SW 1271 (cell line): ENCODE data around the gene CCDC85A.
"Not testable (repeated sequence)": the region's sequence is repeated elsewhere in the genome, so short reads cannot be mapped to it uniquely, and the experiment has no call there.

Experiments used
- DNase-seq, 2 experiments: peaks; one replicate each; lab custom pipeline; 2025; lab: John Stamatoyannopoulos, UW

The CCDC85A gene

DNA sequence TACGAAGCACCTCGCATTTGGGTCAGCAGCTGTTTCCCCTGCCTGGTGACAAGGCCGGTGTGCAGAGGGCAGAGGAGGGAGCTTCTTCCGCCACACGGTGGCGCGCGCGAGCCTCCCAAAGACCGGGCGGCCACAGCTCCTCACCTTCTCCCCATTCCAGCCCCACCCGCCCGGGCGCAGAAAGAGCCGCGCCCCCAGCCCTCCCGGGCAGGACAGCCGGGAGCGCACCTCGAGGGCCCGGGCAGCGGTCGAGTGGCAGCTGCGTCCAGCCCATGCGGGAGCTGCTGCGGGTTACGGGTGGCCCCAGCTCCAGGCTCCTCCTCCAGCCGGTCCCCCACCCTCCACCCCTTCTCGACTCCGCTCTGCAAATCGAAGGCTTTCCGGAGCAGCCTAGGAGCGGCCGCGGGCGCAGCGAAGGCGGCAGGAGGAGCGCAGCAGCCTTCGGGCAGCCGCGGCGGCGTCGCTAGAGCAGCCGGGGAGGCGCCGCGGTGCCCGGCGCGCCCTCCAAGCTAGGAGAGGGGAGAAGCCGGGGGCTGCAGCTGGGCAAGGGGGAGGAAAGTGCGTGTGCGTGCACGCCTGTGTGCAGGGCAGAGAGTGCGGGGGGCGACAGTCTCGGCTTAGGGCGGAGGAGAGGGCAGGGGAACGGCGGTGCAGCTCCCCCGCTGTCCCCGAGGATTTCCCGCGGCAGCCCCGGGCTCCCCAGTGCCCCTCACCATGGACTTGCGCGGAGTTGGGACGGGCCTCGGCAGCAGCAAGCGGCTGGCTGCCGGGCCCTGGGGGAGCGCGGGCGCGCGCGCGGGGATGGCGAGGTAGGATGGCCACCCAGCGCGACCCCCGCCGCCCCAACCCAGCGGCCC lies at the start of gene CCDC85A:
Gene CCDC85A (plus strand): TSS at position 348 of the 857 bp plus-strand sequence. CDS start 635 bp downstream, outside the sequence.
- peak; percentile 42 to 69 for DNase-seq

DNA sequence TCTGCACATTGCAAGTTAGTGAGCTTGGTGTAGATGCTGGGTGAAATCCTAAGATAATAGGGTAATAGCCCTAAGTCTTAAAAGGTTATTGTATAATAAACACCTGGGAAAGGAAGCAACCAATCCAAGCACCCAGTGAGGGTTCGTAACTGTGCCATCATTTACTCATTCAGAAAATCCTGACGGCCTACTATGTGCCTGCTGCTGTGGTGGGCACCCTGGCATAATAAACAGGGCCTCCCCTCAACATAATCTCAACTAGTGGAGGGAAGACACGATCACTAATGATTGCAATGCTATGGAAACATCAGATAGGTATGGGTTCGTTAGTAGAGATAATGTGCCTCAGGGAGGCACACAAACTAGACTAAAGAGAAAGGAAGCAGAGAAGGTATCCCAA lies 48.9 kb upstream of the CCDC85A start:
- DNase-seq = no peak

DNA sequence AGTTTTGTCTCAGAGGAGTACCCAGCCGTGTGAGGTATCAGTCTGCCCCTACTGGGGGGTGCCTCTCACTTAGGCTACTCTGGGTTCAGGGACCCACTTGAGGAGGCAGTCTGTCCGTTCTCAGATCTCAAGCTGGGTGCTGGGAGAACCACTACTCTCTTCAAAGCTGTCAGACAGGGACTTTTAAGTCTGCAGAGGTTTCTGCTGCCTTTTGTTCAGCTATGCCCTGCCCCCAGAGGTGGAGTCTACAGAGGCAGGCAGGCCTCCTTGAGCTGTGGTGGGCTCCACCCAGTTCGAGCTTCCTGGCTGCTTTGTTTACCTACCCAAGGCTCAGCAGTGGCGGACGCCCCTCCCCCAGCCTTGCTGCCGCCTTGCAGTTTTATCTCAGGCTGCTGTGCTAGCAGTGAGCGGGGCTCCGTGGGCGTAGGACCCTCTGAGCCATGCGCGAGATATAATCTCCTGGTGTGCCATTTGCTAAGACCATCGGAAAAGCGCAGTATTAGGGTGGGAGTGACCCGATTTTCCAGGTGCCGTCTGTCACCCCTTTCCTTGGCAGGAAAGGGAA lies 41.2 kb upstream of the CCDC85A start:
- not testable (repeated sequence) for DNase-seq

DNA sequence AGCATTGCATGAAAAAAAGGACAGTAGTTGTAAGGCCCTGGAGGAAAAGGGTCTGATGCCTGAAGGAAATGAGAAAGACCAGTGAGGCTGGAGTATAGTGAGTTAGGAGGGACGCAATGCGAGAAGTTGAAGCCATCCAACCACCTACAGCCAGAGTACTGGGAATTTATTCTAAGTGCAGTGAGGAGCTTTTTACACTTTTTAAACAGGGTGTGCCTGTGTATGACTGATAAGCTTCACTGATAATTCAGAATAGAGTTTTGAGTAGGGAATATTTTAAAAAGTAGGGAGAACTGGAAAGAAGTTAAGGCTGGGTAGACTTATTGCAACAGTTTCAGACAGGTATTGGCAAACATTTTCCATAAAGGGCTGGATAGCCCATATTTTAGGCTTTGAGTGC lies 35.9 kb upstream of the CCDC85A start:
- DNase-seq = no peak

DNA sequence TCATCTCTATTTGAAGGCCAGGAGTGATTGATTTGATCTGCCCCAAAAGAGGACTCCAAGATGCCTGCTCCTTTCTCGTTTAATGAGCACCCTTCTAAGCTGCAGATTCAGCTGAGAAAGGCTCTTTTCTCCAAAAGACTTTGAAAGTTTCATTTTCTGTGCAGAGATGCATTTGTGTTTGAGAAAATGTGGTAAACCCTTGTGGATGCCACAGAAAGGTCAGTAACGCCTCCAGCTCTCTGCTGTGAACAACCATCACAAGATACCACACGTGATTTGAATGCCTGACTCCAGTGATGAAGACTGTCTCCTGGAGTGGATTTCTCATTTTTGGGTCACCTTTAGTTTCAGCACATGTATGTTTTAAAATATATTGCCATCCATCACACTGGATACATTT lies 35.0 kb upstream of the CCDC85A start:
- no peak for DNase-seq

DNA sequence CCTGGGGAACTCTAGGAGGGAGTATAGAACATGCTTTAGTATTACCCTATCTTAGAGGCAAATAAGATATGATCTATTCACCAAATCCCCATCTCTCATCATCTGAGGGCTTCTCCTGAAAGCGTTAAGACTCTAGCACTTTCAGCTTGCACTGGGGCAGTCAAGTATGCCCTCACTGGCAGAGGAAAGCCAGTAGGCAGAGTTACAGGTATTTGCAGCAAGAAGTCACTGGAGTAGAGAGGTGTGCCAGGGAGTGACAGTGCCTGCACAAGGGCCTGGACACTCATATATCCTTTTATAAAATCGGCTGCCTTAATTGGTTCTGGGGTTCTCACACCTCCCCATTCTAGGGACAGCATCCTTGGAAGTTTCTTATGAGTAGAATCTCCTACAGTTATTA lies 31.9 kb upstream of the CCDC85A start:
- DNase-seq = no peak

DNA sequence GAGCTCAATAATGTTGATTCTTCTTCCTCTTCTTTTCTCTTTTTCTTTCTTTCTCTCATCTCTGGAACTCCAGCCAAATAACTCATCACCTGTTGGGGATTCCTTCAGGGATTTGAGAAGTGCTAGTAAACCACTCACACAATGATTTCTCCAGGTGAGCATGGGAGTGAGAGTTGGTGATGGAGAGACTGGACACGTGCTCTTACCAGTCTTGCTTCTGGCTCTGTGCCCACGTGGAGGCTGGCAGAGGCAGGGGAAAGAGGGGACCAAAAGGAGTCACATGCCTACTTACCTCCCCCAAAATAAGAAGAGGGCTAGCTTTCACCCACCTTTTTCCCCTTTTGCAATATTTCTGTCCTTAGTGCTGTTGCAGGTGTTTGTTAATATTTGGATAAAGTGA lies 28.6 kb upstream of the CCDC85A start:
- DNase-seq = no peak

DNA sequence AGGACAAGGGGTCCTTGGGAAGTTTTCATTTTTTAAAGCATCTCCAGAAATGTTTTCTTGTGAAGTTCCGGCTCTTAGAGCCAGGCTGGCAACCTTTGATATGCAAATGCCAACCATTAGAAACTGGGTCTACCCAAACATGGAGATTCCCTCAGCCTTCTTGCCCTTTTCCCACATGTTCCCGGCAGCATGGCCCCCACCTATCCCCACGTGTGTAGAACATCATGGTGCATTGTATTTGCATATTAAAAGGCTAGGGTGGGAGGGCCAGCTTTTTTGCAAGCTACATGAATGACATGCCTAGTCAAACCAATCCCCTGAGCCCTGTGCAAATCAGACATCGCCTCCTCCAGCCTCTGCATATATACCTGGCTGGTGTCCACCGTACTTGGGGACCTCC lies 23.9 kb upstream of the CCDC85A start:
- DNase-seq = not testable (repeated sequence)

DNA sequence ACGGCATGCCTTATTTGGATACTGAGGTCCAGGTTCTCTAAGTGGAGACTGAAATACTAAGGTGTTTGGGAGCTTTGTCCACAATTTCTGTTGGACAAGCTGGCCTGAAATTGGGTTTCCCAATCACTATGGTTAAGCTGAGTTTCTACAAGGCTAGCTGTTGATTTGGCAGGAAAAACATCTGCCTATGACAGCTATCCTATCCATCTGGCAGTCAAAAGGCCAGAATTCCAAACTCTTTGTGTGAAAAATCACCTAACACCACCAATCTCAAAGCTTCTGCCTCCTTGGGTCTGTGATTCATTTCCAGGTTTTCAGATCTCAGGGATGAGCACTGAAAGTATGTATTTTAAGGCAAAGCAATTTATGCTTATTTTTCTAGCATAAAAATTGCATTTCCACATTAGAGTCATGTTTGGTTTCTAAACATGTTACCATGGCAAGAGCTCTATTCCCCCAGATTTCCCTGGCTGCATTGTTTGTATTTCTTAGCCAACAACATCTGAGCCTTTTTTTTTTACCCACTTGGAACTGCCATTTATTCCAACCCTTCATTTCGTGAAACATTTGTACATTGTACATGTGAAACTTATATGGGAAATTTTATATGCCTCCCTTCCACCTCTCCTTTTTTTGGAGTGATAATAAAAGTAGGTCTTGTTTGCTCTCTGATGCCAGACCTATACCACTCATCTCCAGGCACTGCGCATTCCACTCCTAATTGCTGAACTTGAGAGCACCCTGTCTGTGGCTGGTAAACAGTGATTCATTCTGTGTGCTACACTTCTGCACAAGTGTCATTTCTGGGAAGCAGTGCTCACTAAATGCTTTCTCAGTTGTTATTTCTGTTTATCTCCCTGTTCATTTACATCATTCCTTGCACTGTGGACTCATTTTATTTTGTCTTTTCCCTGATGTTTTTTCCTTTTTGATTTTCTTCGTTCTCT lies 15.9 kb upstream of the CCDC85A start:
- DNase-seq = no peak

DNA sequence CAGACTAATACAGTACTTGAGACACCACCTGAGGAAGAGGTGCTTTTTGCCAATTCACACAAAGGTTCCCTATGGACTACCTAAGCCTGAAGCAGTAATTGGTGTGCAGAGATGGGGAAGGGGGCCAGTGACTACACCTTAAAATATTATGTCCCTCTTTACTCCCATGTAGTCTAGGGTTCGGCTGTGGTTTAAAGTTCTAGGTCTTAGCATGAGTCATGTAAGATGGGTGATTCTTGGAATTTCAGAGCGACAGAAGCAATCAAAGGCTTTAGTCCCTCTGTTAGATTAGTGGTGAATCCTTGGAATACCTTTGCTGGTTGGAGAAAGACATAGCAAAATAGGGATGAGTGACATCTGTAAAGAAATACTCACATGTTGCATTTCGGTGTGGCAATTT lies 14.3 kb upstream of the CCDC85A start:
- no peak for DNase-seq

DNA sequence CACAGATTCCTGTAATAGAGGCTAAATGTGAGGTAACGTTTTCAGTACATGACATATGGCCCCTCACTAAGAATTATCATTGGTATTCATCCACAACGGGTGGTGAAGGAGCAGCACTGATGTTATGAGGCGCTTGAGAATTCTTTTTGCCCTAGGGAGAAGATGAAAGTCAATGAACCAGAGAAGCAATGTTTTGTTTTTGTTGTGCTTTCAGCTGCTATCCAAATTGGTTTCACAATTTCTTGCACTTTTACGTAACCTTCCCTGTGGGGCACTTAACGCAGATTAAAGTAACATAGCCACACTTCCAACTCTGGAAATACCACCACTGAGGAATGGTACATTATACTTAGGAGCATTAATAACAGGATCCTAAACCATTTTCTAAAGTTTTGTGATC lies 13.3 kb upstream of the CCDC85A start:
- DNase-seq = no peak

DNA sequence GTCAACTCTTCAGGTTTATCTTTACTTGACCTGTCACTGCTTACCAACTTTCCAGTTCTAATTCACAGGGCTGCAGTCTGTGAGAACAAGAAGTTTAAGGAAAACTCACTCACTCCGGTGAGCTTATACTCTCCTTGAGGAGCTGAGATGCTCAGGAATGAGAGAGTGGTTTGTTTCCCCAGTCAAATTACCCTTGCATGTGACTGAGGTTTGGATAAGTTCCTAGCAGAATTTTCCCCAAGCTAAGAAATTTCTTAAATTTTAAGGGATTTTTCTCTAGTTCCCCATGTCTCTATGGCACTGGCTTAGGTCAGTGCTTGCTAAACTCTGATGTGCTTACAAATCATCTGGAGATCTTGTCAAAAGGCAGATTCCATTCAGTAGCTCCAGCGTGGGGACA lies 12.8 kb upstream of the CCDC85A start:
- no peak for DNase-seq

DNA sequence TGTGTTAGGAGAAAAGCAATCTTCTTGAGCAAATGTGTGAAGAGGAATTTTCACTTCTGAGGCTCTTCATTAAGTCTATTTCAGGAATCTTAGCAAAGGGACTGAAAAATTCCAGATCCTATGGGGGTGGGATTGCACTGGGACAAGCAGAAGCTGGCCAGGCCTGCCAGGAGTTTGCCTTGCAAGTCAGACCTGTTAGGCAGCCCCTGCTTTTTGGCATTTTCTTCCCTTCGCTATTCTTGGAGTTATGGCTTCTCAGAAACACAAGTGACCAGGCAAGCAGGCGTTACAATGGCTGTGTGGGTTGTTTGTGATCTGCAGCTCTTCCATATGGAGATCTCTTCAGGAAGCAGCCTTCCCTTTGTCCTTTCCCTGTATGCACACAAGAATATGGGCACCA lies 8.0 kb upstream of the CCDC85A start:
- DNase-seq = no peak

DNA sequence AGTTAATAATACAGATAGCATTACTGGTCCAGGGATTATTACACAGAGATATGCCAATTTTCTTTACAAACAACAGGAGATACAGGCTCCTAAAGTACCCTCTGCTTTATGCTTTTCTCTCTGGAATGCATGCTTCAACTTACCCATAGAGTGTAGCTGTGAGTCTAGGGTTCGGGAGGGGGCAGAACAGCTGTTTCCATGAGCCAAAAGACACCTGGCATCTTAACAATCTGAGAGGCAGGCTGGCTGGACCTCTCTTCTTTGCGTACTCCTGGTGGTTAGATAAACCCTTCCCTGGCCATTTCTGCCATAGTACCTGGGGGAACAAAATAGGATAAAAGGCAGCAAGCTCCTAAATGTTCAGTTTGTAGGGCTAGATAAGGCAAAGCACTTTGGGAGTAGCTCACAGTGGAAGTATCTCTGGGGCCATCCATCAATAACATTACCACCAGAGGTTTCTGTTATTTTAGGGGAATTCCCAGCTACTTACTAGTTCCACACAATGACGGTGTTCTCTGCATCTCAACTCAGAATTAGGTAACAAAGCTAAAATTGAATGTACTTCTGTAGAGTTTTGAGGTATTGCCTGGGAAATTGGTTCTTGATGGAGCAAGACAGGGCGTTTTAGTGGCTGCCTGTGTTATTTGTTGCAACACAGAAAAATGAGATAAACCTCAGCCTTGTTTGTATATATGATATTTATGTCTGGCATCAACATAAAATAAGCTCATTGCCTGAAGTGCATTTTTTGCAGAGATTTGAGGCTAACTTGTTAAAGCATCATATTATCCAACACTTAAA lies 6.2 kb upstream of the CCDC85A start:
- no peak for DNase-seq

DNA sequence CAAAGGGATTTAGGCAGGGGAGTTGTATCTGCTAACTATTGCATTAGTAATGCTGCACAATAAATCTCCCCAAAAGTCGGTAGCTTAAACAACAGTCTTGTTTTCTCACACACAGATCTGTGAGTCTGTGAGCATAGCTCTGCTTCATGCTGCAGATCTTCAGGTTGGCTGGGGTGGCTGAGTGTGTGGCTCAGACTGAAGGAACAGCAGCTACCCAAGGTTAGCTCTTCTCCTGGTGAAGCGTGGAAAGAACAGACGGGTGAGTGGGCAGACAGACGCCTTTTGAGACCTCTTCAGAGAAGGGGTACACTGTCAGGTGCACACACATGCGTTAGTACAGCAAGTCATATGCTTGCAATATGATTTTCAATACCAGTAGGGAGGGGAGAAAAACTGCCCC lies 3.9 kb upstream of the CCDC85A start:
- no peak for DNase-seq

DNA sequence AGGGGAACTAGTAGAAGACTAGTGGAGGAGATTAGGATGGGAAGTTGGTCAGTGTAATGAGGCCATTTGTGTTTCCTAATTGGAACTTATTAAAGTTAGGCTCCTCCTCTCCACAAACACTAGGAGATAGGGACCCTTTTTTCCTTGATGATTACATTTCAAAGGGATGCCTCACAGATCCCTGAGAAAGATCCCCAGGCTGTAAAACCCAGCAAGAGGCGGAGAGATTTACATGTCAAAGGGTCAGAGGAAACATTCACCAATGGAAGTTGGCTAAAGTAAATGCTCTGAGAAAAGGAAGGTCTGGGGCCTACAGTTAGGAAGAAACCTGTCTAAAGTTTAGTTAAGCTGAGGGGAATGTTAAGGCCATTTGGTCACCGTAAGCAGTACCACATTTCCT lies 1.4 kb upstream of the CCDC85A start:
- no peak for DNase-seq

DNA sequence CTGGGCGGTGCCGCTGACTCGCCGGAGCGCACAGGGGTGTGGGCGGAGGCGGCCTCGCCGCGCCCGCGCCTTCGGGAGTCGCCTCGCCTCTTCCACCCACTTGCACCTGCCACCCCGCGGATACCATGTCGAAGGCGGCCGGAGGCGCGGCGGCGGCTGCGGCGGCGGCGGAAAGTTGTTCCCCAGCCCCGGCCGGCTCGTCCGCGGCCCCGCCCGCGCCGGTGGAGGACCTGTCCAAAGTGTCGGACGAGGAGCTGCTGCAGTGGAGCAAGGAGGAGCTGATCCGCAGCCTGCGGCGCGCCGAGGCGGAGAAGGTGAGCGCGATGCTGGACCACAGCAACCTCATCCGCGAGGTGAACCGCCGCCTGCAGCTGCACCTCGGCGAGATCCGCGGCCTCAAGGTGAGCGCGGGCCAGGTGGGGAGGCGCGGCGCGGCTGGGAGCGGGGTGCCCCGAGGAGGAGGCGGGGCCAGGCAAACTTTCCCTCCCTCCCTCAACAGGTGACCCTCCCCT lies 766 bp downstream of the CCDC85A start:
- DNase-seq = no peak

DNA sequence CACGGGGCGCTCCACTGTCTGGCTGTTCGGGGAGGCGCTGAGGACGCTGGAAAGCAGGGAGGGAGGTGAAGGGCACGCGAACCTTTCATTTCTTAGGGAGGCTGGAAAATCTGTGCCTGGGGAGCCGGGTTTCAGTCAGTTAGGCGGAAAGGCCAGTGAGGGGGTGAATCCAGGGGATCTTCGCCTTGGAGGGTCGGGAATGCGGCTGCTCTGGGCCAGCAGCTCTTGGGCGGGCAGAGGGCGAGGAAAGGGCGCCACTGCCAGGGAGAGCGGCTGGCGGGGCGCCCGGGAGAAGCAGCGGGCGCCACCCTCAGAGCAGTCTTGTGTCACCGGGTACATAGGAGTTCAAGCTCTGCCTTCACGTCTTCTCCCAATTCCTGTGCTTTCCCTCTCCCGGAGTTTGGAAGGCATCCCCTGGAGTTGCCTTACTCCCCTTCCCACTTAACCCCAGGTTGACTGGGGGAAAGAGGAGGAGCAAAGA lies 1.4 kb downstream of the CCDC85A start:
- peak in 1 of 2 experiments; percentile 29 for DNase-seq

DNA sequence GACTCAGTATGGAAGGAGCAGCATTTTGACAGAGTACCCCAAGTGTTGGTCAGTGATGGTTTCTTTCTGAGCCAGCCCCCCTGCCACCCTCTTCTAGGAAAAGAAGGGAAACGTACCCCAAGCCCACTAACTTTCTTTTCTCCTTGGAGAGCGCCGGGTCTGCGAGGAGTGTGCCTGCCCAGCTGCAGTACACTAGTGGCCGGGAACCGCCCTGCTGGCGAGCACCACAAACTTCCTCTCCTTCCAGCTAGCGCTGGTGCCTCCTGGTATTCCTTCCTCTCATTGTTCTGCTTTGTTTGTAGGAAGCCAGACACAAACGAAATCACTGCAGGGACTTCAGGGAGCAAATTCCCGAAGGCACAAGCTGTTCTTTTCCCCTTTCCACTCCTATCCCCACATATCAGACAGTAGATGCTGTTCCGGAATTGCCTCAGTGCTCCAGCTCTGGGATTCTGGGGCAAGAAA lies 1.8 kb downstream of the CCDC85A start:
- DNase-seq = peak in 1 of 2 experiments; percentile 20

DNA sequence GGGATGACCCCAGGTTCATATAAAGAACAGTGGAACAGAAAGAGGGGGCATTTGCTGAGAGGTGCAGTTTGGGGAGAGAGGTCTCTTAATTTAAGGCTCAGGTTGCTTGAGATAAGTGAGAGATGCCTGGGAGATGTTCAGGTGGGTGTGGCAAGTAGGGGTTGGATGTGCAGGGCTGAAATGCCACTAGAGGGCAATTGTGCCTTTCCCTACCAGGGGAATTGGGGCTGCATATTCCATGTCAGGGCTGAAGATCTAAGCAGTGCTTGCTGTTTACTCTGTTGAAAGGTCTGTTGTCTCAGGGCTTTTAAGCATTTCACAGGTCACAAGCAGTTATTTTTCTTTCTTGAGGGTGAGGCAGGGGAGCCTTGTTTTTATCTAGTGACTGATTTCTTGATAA lies 7.8 kb downstream of the CCDC85A start:
- peak in 1 of 2 experiments; percentile 26 for DNase-seq

DNA sequence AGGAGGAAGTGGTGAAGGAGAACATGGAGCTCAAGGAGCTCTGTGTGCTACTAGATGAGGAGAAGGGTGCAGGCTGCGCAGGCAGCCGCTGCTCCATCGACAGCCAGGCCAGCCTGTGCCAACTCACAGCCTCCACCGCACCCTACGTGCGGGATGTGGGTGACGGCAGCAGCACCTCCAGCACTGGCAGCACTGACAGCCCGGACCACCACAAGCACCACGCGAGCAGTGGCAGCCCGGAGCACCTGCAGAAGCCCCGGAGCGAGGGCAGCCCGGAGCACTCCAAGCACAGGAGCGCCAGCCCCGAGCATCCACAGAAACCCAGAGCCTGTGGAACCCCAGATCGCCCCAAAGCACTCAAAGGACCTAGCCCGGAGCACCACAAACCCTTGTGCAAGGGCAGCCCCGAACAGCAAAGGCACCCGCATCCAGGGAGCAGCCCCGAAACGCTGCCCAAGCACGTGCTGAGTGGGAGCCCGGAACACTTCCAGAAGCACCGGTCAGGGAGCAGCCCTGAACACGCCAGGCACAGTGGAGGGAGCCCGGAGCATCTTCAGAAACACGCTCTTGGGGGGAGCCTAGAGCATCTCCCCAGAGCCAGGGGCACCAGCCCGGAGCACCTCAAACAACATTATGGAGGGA lies 9.0 kb downstream of the CCDC85A start:
- no peak for DNase-seq
